IMR-90 (cell line): ENCODE data around the gene SPP1. TPM values are rescaled to one million over a fixed set of nuclear protein-coding genes. Genes with fewer than 3 reads are reported as not detected.
A peak's percentile ranks its signal among the peaks of the same experiment; 100 is the strongest.

Experiments
- ATAC-seq: fragments of 200-7000 bp; cut with Tn5 transposase; 2 replicates; pipeline ENCODE4 v1.9.1; 2020; ENCODE audit warnings: low read depth, mild to moderate bottlenecking, moderate library complexity
- BruUV-seq: library from RNA; stranded (reverse); fragments of 400-500 nt; replicated peaks from 2 replicates; lab custom pipeline; 2021; lab: Mats Ljungman, UMichigan
- CTCF ChIA-PET: fragments of 300-600 bp; formaldehyde crosslinking; extraction: SDS; loops from one replicate; lab custom pipeline; 2021; ENCODE audit warnings: antibody characterized with exemption; lab: Yijun Ruan, JAX
- POLR2A ChIA-PET: fragments of 300-600 bp; sonication (Branson Sonifier 250); formaldehyde crosslinking; loops from one replicate; lab custom pipeline; 2022; ENCODE audit warnings: antibody characterized with exemption; ENCODE audit not compliant: unreplicated experiment; lab: Charles Lee
- DNase-seq: peaks from one replicate; pipeline ENCODE4 v3.0.0; 2013
- H2AFZ ChIP-seq: replicated peaks from 2 replicates; pipeline ENCODE3; 2013; ENCODE audit warnings: low read length, mild to moderate bottlenecking; ENCODE audit not compliant: poor library complexity
- H2AK5ac ChIP-seq: 2 replicates; pipeline ENCODE4 v1.6.1; 2013; ENCODE audit warnings: low read depth, low read length, inconsistent platforms
- H2AK9ac ChIP-seq: replicated peaks from 2 replicates; pipeline ENCODE3; 2013; ENCODE audit warnings: mild to moderate bottlenecking, low read depth, low read length, moderate library complexity; ENCODE audit not compliant: poor library complexity
- H2BK120ac ChIP-seq: 2 replicates; pipeline ENCODE4 v1.6.1; 2013; ENCODE audit warnings: low read depth, low read length, inconsistent platforms
- H2BK15ac ChIP-seq: 3 replicates; pipeline ENCODE4 v1.6.1; 2013; ENCODE audit warnings: low read depth, low read length, inconsistent platforms
- H2BK20ac ChIP-seq: 2 replicates; pipeline ENCODE4 v1.6.1; 2013; ENCODE audit warnings: low read depth, mild to moderate bottlenecking, inconsistent platforms, low read length, moderate library complexity
- H2BK5ac ChIP-seq: 2 replicates; pipeline ENCODE4 v1.6.1; 2013; ENCODE audit warnings: mild to moderate bottlenecking, low read depth, low read length, inconsistent platforms; ENCODE audit not compliant: poor library complexity, severe bottlenecking
- H3K14ac ChIP-seq: replicated peaks from 2 replicates; pipeline ENCODE4 v1.6.1; 2013; ENCODE audit warnings: low read depth, low read length, inconsistent platforms
- H3K18ac ChIP-seq: 2 replicates; pipeline ENCODE4 v1.6.1; 2013; ENCODE audit warnings: low read depth, low read length, control low read depth
- H3K23ac ChIP-seq: 2 replicates; pipeline ENCODE4 v1.6.1; 2013; ENCODE audit warnings: low read depth, low read length, inconsistent platforms
- H3K27ac ChIP-seq: 2 replicates; pipeline ENCODE4 v1.5.1; 2013; ENCODE audit warnings: mild to moderate bottlenecking, control low read depth, low read length; ENCODE audit not compliant: insufficient read depth
- H3K27me3 ChIP-seq: 2 replicates; pipeline ENCODE4 v1.6.1; 2013; ENCODE audit warnings: low read length; ENCODE audit not compliant: control insufficient read depth, insufficient read depth
- H3K36me3 ChIP-seq: 2 replicates; pipeline ENCODE4 v1.6.1; 2013; ENCODE audit warnings: low read length, mixed read lengths; ENCODE audit not compliant: control insufficient read depth, insufficient read depth
- H3K4ac ChIP-seq: 2 replicates; pipeline ENCODE4 v1.6.1; 2013; ENCODE audit warnings: low read depth, low read length, inconsistent platforms
- H3K4me1 ChIP-seq: 2 replicates; pipeline ENCODE4 v1.6.1; 2013; ENCODE audit warnings: low read length, mixed read lengths; ENCODE audit not compliant: control insufficient read depth, insufficient read depth
- H3K4me2 ChIP-seq: 2 replicates; pipeline ENCODE4 v1.6.1; 2013; ENCODE audit warnings: low read depth, mild to moderate bottlenecking, control low read depth, low read length, moderate library complexity
- H3K4me3 ChIP-seq: 2 replicates; pipeline ENCODE4 v1.5.1; 2013; ENCODE audit warnings: low read depth, mild to moderate bottlenecking, control low read depth, low read length, moderate library complexity; ENCODE audit not compliant: insufficient read depth
- H3K56ac ChIP-seq: 2 replicates; pipeline ENCODE4 v1.6.1; 2013; ENCODE audit warnings: low read length, inconsistent platforms; ENCODE audit not compliant: insufficient read depth; ENCODE audit errors: extremely low read depth
- H3K79me1 ChIP-seq, 2 experiments: 2 replicates each; pipeline ENCODE4 v1.6.1; 2013; ENCODE audit warnings: low read length in 2 of 2, inconsistent platforms in 1 of 2, low read depth in 1 of 2
- H3K9ac ChIP-seq: 2 replicates; pipeline ENCODE4 v1.6.1; 2013; ENCODE audit warnings: low read depth, low read length, control low read depth
- H3K9me1 ChIP-seq: 2 replicates; pipeline ENCODE4 v1.6.1; 2013; ENCODE audit warnings: low read length, inconsistent platforms; ENCODE audit not compliant: insufficient read depth
- H3K9me3 ChIP-seq: 2 replicates; pipeline ENCODE4 v1.6.1; 2013; ENCODE audit warnings: low read length; ENCODE audit not compliant: control insufficient read depth, insufficient read depth
- H4K20me1 ChIP-seq: 2 replicates; pipeline ENCODE4 v1.6.1; 2013; ENCODE audit warnings: low read length, inconsistent platforms; ENCODE audit not compliant: insufficient read depth
- H4K5ac ChIP-seq: 2 replicates; pipeline ENCODE4 v1.6.1; 2013; ENCODE audit warnings: mild to moderate bottlenecking, low read depth, low read length, control low read depth
- H4K8ac ChIP-seq, 2 experiments: 2 replicates each; pipeline ENCODE4 v1.6.1; 2013; ENCODE audit warnings: low read depth in 2 of 2, low read length in 2 of 2, control low read depth in 1 of 2, inconsistent platforms in 1 of 2
- H4K91ac ChIP-seq: 2 replicates; pipeline ENCODE4 v1.6.1; 2013; ENCODE audit warnings: low read depth, low read length, inconsistent platforms; ENCODE audit not compliant: insufficient read depth
- BHLHE40 ChIP-seq: fragments of 150-350 bp; IDR thresholded peaks from 2 replicates; pipeline ENCODE4 v1.6.1; 2016; ENCODE audit warnings: mild to moderate bottlenecking, low read depth, low read length
- CEBPB ChIP-seq: IDR thresholded peaks from 2 replicates; pipeline ENCODE4 v1.6.1; 2012; ENCODE audit warnings: low read depth, low read length, improper control_type of control experiment
- CHD1 ChIP-seq: IDR thresholded peaks from 2 replicates; pipeline ENCODE4 v1.6.1; 2012; ENCODE audit warnings: low read depth, low read length, improper control_type of control experiment
- FOS ChIP-seq: fragments of 150-350 bp; IDR thresholded peaks from 2 replicates; pipeline ENCODE4 v1.6.1; 2016; ENCODE audit warnings: low read depth, low read length
- MAFK ChIP-seq: IDR thresholded peaks from 2 replicates; pipeline ENCODE4 v1.6.1; 2012; ENCODE audit warnings: low read depth, low read length, improper control_type of control experiment
- MAZ ChIP-seq: IDR thresholded peaks from 2 replicates; pipeline ENCODE4 v1.6.1; 2012; ENCODE audit warnings: low read depth, mild to moderate bottlenecking, low read length, improper control_type of control experiment, moderate library complexity, borderline replicate concordance
- MXI1 ChIP-seq: IDR thresholded peaks from 2 replicates; pipeline ENCODE4 v1.6.1; 2012; ENCODE audit warnings: low read depth, mild to moderate bottlenecking, low read length, moderate library complexity, borderline replicate concordance
- NFE2L2 ChIP-seq: fragments of 150-350 bp; IDR thresholded peaks from 2 replicates; pipeline ENCODE4 v1.6.1; 2016; ENCODE audit warnings: low read depth, mild to moderate bottlenecking, low read length
- POLR2A ChIP-seq: IDR thresholded peaks from 2 replicates; pipeline ENCODE4 v1.6.1; 2012; ENCODE audit warnings: mild to moderate bottlenecking, low read depth, low read length
- RAD21 ChIP-seq: IDR thresholded peaks from 2 replicates; pipeline ENCODE4 v1.6.1; 2012; ENCODE audit warnings: low read length, improper control_type of control experiment
- RCOR1 ChIP-seq: IDR thresholded peaks from 2 replicates; pipeline ENCODE4 v1.6.1; 2012; ENCODE audit warnings: mild to moderate bottlenecking, low read length, improper control_type of control experiment; ENCODE audit not compliant: insufficient replicate concordance
- RFX5 ChIP-seq: IDR thresholded peaks from 2 replicates; pipeline ENCODE4 v1.8.0; 2012; ENCODE audit warnings: low read depth, mild to moderate bottlenecking, low read length, moderate library complexity
- SMC3 ChIP-seq: fragments of 150-350 bp; IDR thresholded peaks from 2 replicates; pipeline ENCODE4 v1.6.1; 2016; ENCODE audit warnings: low read depth, mild to moderate bottlenecking, antibody characterized with exemption, low read length, moderate library complexity
- WGBS, 2 experiments: methylation state at CpG; one replicate each; pipeline versions ENCODE4 v1.1.5 to v1.1.7; 2013; ENCODE audit warnings: missing lambda C conversion rate in 2 of 2; ENCODE audit not compliant: insufficient read length in 1 of 2; ENCODE audit errors: extremely low coverage in 2 of 2; 5-methylcytosine and 5-hydroxymethylcytosine counted together
- dilution Hi-C: fragments of 300-500 bp; cut with HindIII; formaldehyde crosslinking; loops from one replicate; pipeline ENCODE4 v1.14.3; 2018; ENCODE audit warnings: low sequenced_read_pairs; ENCODE audit not compliant: unreplicated experiment
- in situ Hi-C: fragments of 300-500 bp; cut with MboI; formaldehyde crosslinking; loops from 3 replicates; pipeline ENCODE4 v1.14.3; 2019; ENCODE audit warnings: low sequenced_read_pairs, inconsistent platforms, mixed read lengths
- intact Hi-C: fragments of 100-400 bp; cut with micrococcal nuclease; formaldehyde crosslinking; loops from 2 replicates; pipeline ENCODE4 v1.10.0; 2022
- polyA plus RNA-seq, 3 experiments: library from polyadenylated mRNA; depleted of rRNA; stranded (reverse); fragments of >200 nt; gene quantifications; 2 replicates each; pipeline ENCODE4 v1.2.3, GENCODE V29; 2012; ENCODE audit warnings: low replicate concordance in 1 of 3
- total RNA-seq: library from RNA; depleted of rRNA; stranded (reverse); fragments of >200 nt; gene quantifications from 2 replicates; pipeline ENCODE4 v1.2.3, GENCODE V29; 2012
- TF ChIP-seq, protein P1 (sequence below): conservative IDR thresholded peaks from 2 replicates; pipeline ENCODE4 v1.5.1; 2012; ENCODE audit warnings: mild to moderate bottlenecking, low read depth, low read length, improper control_type of control experiment
- TF ChIP-seq, protein P2 (sequence below): fragments of 150-350 bp; IDR thresholded peaks from 2 replicates; pipeline ENCODE4 v1.6.1; 2017; ENCODE audit warnings: mild to moderate bottlenecking, antibody characterized with exemption, low read length, low read depth
- TF ChIP-seq, protein P3 (sequence below): fragments of 150-350 bp; IDR thresholded peaks from 2 replicates; pipeline ENCODE4 v1.6.1; 2016; ENCODE audit warnings: low read depth, mild to moderate bottlenecking, low read length, moderate library complexity, borderline replicate concordance

The SPP1 gene
- total and polyA plus RNA-seq, 2 of the 4 experiments (the other 2 are of a cell fraction) = 0.18 to 0.50 TPM

DNA sequence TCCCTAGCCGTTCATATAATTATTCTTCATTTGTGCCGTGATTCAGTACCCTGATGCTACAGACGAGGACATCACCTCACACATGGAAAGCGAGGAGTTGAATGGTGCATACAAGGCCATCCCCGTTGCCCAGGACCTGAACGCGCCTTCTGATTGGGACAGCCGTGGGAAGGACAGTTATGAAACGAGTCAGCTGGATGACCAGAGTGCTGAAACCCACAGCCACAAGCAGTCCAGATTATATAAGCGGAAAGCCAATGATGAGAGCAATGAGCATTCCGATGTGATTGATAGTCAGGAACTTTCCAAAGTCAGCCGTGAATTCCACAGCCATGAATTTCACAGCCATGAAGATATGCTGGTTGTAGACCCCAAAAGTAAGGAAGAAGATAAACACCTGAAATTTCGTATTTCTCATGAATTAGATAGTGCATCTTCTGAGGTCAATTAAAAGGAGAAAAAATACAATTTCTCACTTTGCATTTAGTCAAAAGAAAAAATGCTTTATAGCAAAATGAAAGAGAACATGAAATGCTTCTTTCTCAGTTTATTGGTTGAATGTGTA is 7.0 kb downstream of the SPP1 start:
- no peak overlapping the region for H3K56ac ChIP-seq
- in situ Hi-C loops = no loop called here
- no peak overlapping the region for H2BK5ac ChIP-seq
- H2BK15ac ChIP-seq = no peak overlapping the region
- POLR2A ChIA-PET = no interaction called here
- H3K4me2 ChIP-seq = no peak overlapping the region
- no peak overlapping the region for H2BK20ac ChIP-seq
- WGBS, 2 experiments = no CpG with 5 or more reads among the region's 13 CpGs
- H3K14ac ChIP-seq = no peak overlapping the region
- BruUV-seq = no TSS peak
- H4K91ac ChIP-seq = no peak overlapping the region
- H3K27me3 ChIP-seq = 0 out of 2 replicates have a peak, but pooled peaks cover 2% of the 10 kb centered on the region
- H3K18ac ChIP-seq = no peak overlapping the region
- ATAC-seq (no peak), DNase-seq (peak; percentile 35)
- H3K9ac ChIP-seq = no peak overlapping the region
- H2AFZ ChIP-seq = no peak overlapping the region
- H2AK9ac ChIP-seq = no peak overlapping the region
- no peak overlapping the region for H2AK5ac ChIP-seq
- no peak overlapping the region for H2BK120ac ChIP-seq
- dilution Hi-C loops = no loop called here
- H3K9me3 ChIP-seq = no peaks in the 10 kb centered on the region
- no peaks in the 10 kb centered on the region for H3K36me3 ChIP-seq
- TF ChIP-seq, protein P1, sequence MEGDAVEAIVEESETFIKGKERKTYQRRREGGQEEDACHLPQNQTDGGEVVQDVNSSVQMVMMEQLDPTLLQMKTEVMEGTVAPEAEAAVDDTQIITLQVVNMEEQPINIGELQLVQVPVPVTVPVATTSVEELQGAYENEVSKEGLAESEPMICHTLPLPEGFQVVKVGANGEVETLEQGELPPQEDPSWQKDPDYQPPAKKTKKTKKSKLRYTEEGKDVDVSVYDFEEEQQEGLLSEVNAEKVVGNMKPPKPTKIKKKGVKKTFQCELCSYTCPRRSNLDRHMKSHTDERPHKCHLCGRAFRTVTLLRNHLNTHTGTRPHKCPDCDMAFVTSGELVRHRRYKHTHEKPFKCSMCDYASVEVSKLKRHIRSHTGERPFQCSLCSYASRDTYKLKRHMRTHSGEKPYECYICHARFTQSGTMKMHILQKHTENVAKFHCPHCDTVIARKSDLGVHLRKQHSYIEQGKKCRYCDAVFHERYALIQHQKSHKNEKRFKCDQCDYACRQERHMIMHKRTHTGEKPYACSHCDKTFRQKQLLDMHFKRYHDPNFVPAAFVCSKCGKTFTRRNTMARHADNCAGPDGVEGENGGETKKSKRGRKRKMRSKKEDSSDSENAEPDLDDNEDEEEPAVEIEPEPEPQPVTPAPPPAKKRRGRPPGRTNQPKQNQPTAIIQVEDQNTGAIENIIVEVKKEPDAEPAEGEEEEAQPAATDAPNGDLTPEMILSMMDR = no peak
- TF ChIP-seq MXI1 (no peak), MAZ (no peak), FOS (no peak), NFE2L2 (no peak), RCOR1 (no peak), CHD1 (no peak), CEBPB (no peak), BHLHE40 (no peak), POLR2A (no peak), RFX5 (no peak), SMC3 (no peak), MAFK (no peak), RAD21 (no peak)
- TF ChIP-seq, protein P2, sequence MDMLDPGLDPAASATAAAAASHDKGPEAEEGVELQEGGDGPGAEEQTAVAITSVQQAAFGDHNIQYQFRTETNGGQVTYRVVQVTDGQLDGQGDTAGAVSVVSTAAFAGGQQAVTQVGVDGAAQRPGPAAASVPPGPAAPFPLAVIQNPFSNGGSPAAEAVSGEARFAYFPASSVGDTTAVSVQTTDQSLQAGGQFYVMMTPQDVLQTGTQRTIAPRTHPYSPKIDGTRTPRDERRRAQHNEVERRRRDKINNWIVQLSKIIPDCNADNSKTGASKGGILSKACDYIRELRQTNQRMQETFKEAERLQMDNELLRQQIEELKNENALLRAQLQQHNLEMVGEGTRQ = no peak
- TF ChIP-seq, protein P3, sequence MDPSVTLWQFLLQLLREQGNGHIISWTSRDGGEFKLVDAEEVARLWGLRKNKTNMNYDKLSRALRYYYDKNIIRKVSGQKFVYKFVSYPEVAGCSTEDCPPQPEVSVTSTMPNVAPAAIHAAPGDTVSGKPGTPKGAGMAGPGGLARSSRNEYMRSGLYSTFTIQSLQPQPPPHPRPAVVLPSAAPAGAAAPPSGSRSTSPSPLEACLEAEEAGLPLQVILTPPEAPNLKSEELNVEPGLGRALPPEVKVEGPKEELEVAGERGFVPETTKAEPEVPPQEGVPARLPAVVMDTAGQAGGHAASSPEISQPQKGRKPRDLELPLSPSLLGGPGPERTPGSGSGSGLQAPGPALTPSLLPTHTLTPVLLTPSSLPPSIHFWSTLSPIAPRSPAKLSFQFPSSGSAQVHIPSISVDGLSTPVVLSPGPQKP = no peak
- H3K79me1 ChIP-seq = no peaks in the 10 kb centered on the region
- no peak overlapping the region for H3K27ac ChIP-seq
- CTCF ChIA-PET = interaction anchor here (1.8 kb wide), 1 partner anchor 9 kb away, joined by 6 read pairs; no protein-coding TSS in a partner anchor
- H3K4me1 ChIP-seq = no peaks in the 10 kb centered on the region
- no peaks in the 10 kb centered on the region for H4K20me1 ChIP-seq
- H4K5ac ChIP-seq = no peak overlapping the region
- no peak overlapping the region for H4K8ac ChIP-seq
- H3K9me1 ChIP-seq = no peaks in the 10 kb centered on the region
- no peak overlapping the region for H3K23ac ChIP-seq
- H3K4me3 ChIP-seq = no peak overlapping the region
- intact Hi-C loops = no loop called here
- no peak overlapping the region for H3K4ac ChIP-seq
